Stimulated activated CD4-positive, alpha-beta T cell treated with anti-CD3 and anti-CD28 coated beads, TNF-alpha, amount 100 ng/mL, for 4 hours (primary cell): ENCODE data around the gene DENND4A.
"Not testable (repeated sequence)": the region's sequence is repeated elsewhere in the genome, so short reads cannot be mapped to it uniquely, and the experiment has no call there.

Experiments used
- DNase-seq, 3 experiments: peaks; one replicate each; pipeline ENCODE4 v3.0.0-alpha.2; 2020; ENCODE audit warnings: low read depth in 3 of 3

DENND4A gene

DNA sequence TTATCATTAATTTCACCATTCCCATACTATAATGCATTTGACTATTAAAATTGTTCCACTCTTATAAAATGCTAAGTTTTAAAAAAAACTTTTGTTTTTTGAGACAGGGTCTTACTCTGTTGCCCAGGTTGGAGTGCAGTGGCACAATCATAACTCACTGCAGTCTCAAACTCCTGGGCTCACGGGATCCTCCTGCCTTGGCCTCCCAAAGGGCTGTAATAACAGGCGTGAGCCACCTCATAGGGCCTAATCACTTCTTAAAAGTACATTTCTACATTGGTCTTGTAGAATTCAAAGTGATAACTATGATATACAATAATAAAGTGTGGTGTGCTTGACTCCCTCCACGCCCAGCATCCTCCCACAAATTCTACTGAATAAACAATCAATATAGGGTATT, 3.0 kb downstream of the DENND4A start:
- DNase-seq = no peak

DNA sequence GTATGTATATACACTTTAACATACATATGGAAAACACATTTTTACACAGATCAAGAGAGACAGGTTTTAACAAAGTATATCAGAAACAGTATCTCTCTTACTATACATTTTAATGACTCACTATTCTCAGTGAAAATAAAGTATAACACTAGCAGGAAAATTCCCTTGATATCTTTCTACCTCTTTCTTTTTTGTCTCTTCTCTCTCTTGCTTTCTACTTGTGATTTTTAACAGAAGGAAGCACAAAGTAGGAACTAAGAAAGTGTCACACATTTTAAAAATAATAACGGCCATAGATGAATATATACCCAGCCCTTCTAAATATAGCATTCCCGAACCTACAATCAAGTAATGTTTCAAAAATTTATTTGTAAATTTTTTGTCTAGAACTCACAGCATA, 4.8 kb downstream of the DENND4A start:
- DNase-seq = no peak

DNA sequence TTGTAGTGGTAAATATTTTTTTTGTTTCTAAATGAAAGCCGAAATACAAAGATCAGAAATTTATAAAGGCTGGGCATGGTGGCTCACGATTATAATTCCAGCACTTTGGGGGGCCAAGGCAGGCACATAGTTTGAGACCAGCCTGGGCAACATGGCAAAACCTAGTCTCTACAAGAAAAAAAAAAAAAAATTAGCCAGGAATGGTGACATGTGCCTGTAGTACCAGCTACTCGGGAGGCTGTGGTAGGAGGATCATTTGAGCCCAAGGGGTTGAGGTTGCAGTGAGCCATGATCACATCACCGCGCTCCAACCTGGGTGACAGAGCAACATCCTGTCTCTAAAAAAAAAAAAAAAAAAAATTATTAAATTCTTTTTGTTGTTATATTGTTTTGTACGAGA, 6.9 kb downstream of the DENND4A start:
- no peak for DNase-seq

DNA sequence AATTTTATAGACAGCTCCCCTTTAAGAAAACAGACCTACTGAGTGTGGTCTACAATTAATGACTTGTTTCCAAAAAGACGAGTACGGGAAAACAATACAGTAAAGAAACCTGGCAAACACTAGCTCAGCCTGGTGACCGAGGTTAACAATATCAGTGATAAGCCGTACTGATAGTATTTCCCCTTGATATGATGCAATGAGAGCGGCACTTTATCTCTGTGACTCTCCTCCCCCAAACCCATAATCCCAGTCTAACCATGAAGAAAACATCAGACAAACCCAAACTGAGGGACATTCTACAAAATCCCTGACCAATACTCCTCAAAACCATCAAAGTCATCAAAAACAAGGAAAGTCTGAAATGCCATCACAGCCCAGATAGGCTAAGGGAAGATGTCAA, 8.2 kb downstream of the DENND4A start:
- no peak for DNase-seq

DNA sequence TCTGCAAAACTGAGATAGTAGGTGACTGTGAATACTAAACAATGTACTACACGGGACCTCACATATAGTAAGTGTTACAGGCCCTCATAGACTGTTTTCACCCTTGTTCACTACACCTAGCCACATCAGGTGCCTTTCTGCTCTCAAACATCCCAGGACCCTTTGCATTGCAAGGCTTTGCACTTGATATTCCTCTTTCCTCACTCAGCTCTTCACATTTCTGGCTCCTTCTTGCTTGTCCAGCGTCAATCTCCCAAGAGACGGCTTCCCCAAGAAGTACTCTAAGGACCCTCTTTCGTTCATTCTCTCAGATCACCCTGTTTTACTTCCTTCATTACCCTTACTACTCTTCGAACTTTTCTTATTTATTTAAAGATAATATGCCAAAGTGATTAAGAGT, 10.0 kb downstream of the DENND4A start:
- DNase-seq = no peak

DNA sequence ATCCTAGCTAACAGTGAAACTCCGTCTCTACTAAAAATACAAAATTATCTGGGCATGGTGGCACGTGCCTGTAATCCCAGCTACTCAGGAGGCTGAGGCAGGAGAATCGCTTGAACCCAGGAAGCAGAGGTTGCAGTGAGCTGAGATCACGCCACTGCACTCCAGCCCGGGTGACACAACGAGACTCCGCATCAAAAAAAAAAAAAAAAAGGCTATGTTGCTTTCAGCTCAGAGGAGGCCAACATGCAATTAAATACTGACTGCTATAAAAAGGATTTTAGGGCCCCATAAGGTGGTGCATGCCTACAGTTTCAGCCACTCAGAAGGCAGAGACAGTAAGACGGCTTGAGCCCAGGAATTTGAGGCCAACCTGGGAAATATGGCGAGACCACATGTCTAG, 13.4 kb downstream of the DENND4A start:
- DNase-seq = not testable (repeated sequence)

GRCh38 chr15:65778269-65778668, 13.8 kb downstream of the DENND4A start:
- no peak for DNase-seq

DNA sequence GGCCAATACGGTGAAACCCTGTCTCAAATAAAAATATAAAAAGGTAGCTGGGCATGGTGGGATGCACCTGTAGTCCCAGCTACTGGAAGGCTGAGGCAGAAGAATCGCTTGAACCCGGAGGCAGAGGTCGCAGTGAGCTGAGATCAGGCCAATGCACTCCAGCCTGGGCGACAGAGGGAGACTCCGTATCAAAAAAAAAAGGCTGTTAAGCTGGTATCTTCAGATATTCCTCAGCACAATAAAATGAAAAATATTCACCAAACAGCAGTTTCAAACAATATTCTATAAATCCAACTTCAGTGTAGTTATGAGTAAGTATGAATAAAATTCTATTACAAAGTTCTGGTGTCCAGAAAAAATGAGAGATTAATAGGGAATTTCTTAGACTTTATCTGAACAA, 14.2 kb downstream of the DENND4A start:
- no peak for DNase-seq

DNA sequence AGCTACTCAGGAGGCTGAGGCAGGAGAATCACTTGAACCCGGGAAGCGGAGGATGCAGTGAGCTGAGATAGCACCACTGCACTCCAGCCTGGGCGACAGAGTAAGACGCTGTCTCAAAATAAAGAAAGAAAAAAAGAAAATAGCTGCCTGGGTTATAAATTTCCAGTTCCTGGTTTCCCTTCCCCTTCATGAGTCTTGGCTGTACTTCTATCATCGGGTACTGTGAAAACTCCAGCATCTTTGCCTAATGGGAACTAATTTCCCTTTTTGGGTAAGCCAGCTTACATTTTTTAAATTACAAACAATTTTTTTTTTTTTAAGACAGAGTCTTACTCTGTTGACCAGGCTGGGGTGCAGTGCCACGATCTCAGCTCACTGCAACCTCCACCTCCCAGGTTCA, 15.0 kb downstream of the DENND4A start:
- no peak for DNase-seq

DNA sequence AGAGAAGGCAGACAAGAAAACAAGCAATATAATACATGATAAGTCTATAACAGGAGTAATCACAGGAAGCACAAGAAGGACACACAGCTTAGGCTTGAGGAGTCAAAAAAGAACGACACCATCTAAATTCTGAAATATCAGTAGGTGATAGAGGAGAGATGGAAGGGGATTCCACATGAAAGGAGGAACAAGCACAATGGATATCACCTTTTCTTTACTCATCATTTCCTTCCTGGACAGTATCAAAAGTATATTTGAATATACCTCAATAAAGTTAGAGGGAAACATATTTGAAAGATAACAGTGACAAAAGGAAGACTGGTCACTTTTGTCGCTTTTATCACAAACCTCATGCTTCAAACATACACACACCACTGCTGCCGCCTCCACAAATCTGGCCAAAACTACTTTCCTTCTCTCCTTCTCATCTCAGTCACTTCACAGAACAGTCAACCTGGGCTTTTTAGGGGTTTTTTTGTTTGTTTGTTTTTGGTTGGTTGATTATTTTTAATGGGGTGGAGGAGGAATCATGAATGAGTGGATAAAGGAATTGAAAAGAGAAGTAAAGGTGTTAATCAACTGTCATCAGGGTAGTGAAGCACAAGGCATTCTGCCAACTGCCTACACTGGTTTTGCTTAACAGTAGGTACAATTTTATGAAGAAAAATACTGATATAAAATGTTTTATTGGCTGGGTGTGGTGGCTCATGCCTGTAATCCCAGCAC, 18.5 kb downstream of the DENND4A start:
- no peak for DNase-seq

- DNase-seq = no peak
Measured at GRCh38 chr15:65772930-65773329, 19.2 kb downstream of the DENND4A start.

DNA sequence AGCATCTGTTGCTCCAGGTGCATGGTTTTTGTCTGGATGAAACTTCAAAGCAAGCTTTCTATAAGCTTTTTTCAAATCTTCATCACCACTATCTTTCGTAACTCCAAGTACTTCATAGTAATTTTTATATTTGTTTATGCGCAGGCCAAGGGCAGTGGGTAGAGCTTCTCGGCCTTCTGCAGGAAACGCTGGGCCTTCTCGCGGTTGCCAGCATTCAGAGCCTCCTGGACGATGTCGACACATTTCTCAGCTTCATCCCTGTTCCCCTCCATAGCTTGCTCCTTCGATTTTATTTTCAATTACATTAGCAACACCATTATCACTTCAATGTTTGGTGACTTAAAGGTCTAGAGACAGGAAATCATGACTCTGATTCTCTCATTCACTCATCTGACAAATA, 20.2 kb downstream of the DENND4A start:
- DNase-seq = no peak

- no peak for DNase-seq
Measured at GRCh38 chr15:65769482-65769881, 22.6 kb downstream of the DENND4A start.

DNA sequence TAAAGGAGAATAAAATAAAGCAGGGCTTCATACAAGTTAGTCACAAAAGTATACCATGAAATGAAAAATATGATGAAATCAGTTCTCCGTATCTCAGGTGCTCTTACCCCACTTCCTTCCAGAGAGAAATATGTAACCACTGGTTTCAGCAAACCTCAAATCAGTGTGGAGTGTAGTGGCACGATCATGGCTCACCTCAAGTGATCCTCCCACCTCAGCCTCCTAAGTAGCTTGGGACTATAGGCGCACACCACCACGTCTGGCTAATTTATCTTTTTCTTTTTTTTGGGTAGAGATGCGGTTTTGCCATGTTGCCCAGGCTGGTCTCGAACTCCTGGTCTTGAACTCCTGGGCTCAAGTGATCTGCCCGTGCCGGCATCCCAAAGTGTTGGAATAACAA, 24.2 kb downstream of the DENND4A start:
- DNase-seq = no peak

DNA sequence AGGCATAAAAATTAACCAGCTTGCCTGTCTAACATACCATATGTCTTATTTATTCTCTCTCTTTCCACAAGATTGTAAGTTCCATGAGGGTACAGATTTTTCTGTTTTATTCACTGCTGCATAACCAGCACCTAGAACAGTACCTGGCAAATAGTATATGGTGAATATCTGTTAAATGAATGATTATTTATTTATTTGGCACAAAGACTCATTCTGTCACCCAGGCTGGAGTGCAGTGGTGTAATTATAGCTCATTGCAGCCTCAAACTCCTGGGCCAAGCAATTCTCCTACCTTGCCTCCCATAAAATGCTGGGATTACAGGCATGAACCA, 24.9 kb downstream of the DENND4A start:
- no peak for DNase-seq

DNA sequence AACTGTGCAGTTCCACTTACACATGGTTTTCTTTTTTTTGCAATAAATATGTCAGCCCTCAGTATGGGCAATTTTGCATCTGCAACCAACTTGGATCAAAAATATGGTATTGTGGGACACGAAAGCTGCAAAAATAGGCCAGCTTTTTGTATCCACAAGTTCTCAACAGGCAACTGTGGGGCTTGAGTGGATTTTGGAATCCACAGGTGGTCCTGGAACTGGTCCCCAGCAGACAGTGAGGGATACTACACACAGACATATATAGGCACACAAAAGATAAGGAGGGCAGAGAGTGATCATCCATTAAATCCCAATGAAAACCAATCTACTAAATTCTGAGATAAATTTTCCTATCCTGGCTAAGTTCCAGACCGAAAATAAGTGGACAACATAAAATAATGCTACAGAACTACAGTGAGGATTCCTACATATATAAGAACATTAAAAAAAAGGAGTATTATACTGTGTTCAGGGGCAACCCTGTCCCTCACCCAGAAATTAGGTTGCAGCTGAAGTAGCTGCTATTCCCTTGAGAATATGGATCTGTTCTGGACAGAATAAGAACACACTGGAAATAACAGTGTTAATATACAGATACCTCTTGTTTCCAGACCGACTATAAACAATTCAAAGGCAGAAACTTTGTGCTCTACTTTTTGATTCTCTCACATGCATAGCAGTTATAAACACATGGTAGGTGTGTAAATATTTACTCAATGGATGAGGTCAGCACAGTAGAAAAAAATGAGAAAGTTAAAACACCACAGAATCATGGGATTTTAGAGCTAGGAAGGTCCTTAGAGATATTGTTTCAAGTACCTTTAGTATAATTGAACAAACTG, 25.4 kb downstream of the DENND4A start:
- DNase-seq = no peak

- no peak for DNase-seq
Measured at GRCh38 chr15:65765106-65765505, 27.0 kb downstream of the DENND4A start.

- DNase-seq = no peak
Measured at GRCh38 chr15:65762914-65763787, 28.9 kb downstream of the DENND4A start.

- DNase-seq = no peak
Measured at GRCh38 chr15:65762399-65762798, 29.7 kb downstream of the DENND4A start.

DNA sequence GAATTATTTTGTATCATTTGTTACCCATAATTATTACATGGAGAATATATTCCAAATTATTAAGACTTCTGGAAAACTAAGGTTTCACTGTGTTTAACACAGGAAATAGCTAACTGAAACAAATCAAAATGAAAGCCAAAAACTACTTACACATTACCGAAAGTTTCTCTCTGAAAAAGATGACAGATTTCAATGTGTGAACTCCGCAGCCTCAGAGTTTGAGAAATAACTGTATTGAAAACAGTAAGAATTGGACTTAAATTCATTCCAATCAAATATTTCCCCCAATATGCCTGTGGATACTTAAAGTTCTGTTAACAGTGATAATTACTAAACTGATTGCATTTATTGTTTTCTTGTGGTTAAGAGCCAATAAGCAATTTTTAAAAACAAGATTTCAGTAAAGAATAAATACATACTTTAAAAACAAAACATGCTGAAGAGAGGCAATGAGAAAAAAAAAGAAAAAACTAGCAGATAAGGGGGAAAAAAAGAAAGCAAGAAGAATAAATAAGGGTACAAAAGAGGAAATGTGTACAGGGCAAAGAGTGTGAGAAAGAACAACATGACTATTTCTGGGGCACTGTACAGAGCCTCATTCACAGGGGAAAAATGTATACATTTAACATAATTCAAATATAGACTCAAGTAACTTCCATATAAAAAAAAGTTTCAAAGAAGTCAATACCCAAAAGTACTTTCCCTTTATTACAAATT, 30.7 kb downstream of the DENND4A start:
- DNase-seq = no peak

DNA sequence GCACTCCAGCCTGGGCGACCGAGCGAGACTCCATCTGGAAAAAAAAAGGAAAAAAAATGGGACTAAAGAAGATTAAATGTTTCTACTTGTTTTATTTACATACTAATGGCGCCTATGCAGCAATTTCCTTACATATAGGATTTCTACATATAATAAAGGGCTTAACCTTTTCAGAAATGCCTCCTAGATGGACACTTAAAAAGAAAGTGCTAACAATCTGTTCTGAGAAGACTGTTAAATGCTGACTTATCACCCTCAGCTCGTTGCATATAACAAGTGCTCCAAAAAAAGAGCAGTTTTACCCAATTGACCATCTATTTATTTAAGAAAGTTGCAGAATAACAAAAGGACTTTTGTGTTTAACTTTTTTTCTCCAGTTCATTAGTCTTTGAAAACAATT, 32.7 kb downstream of the DENND4A start:
- no peak for DNase-seq

GRCh38 chr15:65758242-65758641, 33.9 kb downstream of the DENND4A start:
- DNase-seq = no peak
